Neural cell (in vitro differentiated cells): Measurements from ENCODE around the gene SOX12. TPM values are rescaled to one million over a fixed set of nuclear protein-coding genes. Genes with fewer than 3 reads are reported as not detected.

Experiments
- H2AFZ ChIP-seq: fragments of 200-600, 300-800 bp; sonication (generic), shearing (Covaris generic); 2 replicates; pipeline ENCODE4 v1.6.0; 2014; ENCODE audit warnings: low read depth, mild to moderate bottlenecking, antibody characterized with exemption, low read length, moderate library complexity
- H3F3A ChIP-seq: fragments of 200-600 bp; shearing (Covaris generic); 2 replicates; pipeline ENCODE4 v1.6.1; 2016; ENCODE audit warnings: mild to moderate bottlenecking, moderate library complexity, mixed read lengths, antibody characterized with exemption, low read length; ENCODE audit not compliant: insufficient read depth, poor library complexity, severe bottlenecking
- H3K27ac ChIP-seq: fragments of 200-600, 300-800 bp; sonication (generic), shearing (Covaris generic); 2 replicates; pipeline ENCODE4 v1.5.1; 2014; ENCODE audit warnings: mild to moderate bottlenecking, low read length, moderate library complexity
- H3K27me3 ChIP-seq: fragments of 300-800, 200-600 bp; sonication (generic), shearing (Covaris generic); 2 replicates; pipeline ENCODE4 v1.6.0; 2014; ENCODE audit warnings: mild to moderate bottlenecking, low read depth, low read length, moderate library complexity; ENCODE audit not compliant: insufficient read depth
- H3K36me3 ChIP-seq: fragments of 300-800, 200-600 bp; sonication (generic), shearing (Covaris generic); 2 replicates; pipeline ENCODE4 v1.5.1; 2014; ENCODE audit warnings: mild to moderate bottlenecking, antibody characterized with exemption, low read length, moderate library complexity; ENCODE audit not compliant: insufficient read depth
- H3K4me2 ChIP-seq: fragments of 300-800, 200-600 bp; sonication (generic), shearing (Covaris generic); 2 replicates; pipeline ENCODE4 v1.6.0; 2014; ENCODE audit warnings: mild to moderate bottlenecking, low read length
- H3K4me3 ChIP-seq: fragments of 300-800, 200-600 bp; sonication (generic), shearing (Covaris generic); 2 replicates; pipeline ENCODE4 v1.5.1; 2014; ENCODE audit warnings: mild to moderate bottlenecking, low read length, moderate library complexity
- H3K79me2 ChIP-seq: fragments of 200-600 bp; shearing (Covaris generic); replicated peaks from 2 replicates; pipeline ENCODE4 v1.6.0; 2014; ENCODE audit warnings: mild to moderate bottlenecking, low read length, moderate library complexity; ENCODE audit not compliant: insufficient read depth
- H3K9ac ChIP-seq: fragments of 300-800, 200-600 bp; sonication (generic), shearing (Covaris generic); 2 replicates; pipeline ENCODE4 v1.6.1; 2016; ENCODE audit warnings: mild to moderate bottlenecking, low read length, mixed read lengths
- H3K9me2 ChIP-seq: fragments of 200-600 bp; shearing (Covaris generic); 2 replicates; pipeline ENCODE4 v1.6.1; 2016; ENCODE audit warnings: mild to moderate bottlenecking, low read length, mixed read lengths; ENCODE audit not compliant: insufficient read depth
- H3K9me3 ChIP-seq: fragments of 200-600, 300-800 bp; sonication (generic), shearing (Covaris generic); 2 replicates; pipeline ENCODE4 v1.6.1; 2016; ENCODE audit warnings: mild to moderate bottlenecking, mixed run types, low read length, moderate library complexity, mixed read lengths
- H4K20me1 ChIP-seq: fragments of 200-600 bp; shearing (Covaris generic); 2 replicates; pipeline ENCODE4 v1.6.1; 2016; ENCODE audit warnings: mild to moderate bottlenecking, mixed run types; ENCODE audit not compliant: insufficient read depth
- CTCF ChIP-seq: fragments of 450-650 bp; IDR thresholded peaks from 2 replicates; pipeline ENCODE4 v1.5.1; 2014; ENCODE audit warnings: antibody characterized with exemption, mild to moderate bottlenecking, moderate library complexity; ENCODE audit not compliant: poor library complexity, severe bottlenecking
- EP300 ChIP-seq: fragments of 450-650 bp; conservative IDR thresholded peaks from 2 replicates; pipeline ENCODE4 v1.6.1; 2014; ENCODE audit warnings: antibody characterized with exemption, mild to moderate bottlenecking, moderate library complexity; ENCODE audit not compliant: poor library complexity, severe bottlenecking
- EZH2 ChIP-seq: fragments of 200-600, 300-800 bp; shearing (Covaris generic), sonication (generic); IDR thresholded peaks from 2 replicates; pipeline ENCODE4 v1.6.1; 2014; ENCODE audit warnings: antibody characterized with exemption, low read length, borderline replicate concordance, mild to moderate bottlenecking; ENCODE audit not compliant: insufficient read depth, poor library complexity, severe bottlenecking
- MXI1 ChIP-seq: fragments of 450-650 bp; conservative IDR thresholded peaks from 2 replicates; pipeline ENCODE4 v1.6.1; 2014; ENCODE audit warnings: antibody characterized with exemption, mild to moderate bottlenecking; ENCODE audit not compliant: poor library complexity, severe bottlenecking
- POLR2AphosphoS5 ChIP-seq: IDR thresholded peaks from 2 replicates; pipeline ENCODE4 v1.6.1; 2012
- RAD21 ChIP-seq: fragments of 450-650 bp; conservative IDR thresholded peaks from 2 replicates; pipeline ENCODE4 v1.6.1; 2014; ENCODE audit warnings: antibody characterized with exemption, mild to moderate bottlenecking, moderate library complexity
- SMC3 ChIP-seq: fragments of 450-650 bp; conservative IDR thresholded peaks from 2 replicates; pipeline ENCODE4 v1.6.1; 2014; ENCODE audit warnings: antibody characterized with exemption, mild to moderate bottlenecking, moderate library complexity; ENCODE audit not compliant: poor library complexity
- TAF1 ChIP-seq: IDR thresholded peaks from 2 replicates; pipeline ENCODE4 v1.6.1; 2012; ENCODE audit warnings: low read depth
- polyA plus RNA-seq: library from polyadenylated mRNA; depleted of rRNA; stranded (reverse); fragments of >200 nt; gene quantifications from 2 replicates; pipeline ENCODE4 v1.2.3, GENCODE V29; 2014
- TF ChIP-seq, protein P1 (sequence below): IDR thresholded peaks from 2 replicates; pipeline ENCODE4 v1.6.1; 2012; ENCODE audit warnings: borderline replicate concordance

Gene SOX12
- polyA plus RNA-seq, 1 donor from 2014 or later, result 6.8 TPM

GRCh38 chr20:368915-369314, 43.6 kb downstream of the SOX12 start:
- Histone ChIP-seq H3K9ac (no peak overlapping the region), H3K36me3 (no peaks in the 10 kb centered on the region), H4K20me1 (no peaks in the 10 kb centered on the region), H3K27ac (no peak overlapping the region), H3K9me2 (no peaks in the 10 kb centered on the region), H3K79me2 (no peaks in the 10 kb centered on the region), H3F3A (no peaks in the 10 kb centered on the region), H3K9me3 (no peaks in the 10 kb centered on the region), H3K4me3 (no peak overlapping the region), H2AFZ (no peak overlapping the region), H3K27me3 (no peaks in the 10 kb centered on the region), H3K4me2 (no peak overlapping the region)
- TF ChIP-seq POLR2AphosphoS5 (no peak), RAD21 (no peak), TAF1 (no peak), EZH2 (no peak), SMC3 (no peak), CTCF (no peak), EP300 (no peak), MXI1 (no peak)
- TF ChIP-seq, protein P1, sequence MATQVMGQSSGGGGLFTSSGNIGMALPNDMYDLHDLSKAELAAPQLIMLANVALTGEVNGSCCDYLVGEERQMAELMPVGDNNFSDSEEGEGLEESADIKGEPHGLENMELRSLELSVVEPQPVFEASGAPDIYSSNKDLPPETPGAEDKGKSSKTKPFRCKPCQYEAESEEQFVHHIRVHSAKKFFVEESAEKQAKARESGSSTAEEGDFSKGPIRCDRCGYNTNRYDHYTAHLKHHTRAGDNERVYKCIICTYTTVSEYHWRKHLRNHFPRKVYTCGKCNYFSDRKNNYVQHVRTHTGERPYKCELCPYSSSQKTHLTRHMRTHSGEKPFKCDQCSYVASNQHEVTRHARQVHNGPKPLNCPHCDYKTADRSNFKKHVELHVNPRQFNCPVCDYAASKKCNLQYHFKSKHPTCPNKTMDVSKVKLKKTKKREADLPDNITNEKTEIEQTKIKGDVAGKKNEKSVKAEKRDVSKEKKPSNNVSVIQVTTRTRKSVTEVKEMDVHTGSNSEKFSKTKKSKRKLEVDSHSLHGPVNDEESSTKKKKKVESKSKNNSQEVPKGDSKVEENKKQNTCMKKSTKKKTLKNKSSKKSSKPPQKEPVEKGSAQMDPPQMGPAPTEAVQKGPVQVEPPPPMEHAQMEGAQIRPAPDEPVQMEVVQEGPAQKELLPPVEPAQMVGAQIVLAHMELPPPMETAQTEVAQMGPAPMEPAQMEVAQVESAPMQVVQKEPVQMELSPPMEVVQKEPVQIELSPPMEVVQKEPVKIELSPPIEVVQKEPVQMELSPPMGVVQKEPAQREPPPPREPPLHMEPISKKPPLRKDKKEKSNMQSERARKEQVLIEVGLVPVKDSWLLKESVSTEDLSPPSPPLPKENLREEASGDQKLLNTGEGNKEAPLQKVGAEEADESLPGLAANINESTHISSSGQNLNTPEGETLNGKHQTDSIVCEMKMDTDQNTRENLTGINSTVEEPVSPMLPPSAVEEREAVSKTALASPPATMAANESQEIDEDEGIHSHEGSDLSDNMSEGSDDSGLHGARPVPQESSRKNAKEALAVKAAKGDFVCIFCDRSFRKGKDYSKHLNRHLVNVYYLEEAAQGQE, result no peak

DNA sequence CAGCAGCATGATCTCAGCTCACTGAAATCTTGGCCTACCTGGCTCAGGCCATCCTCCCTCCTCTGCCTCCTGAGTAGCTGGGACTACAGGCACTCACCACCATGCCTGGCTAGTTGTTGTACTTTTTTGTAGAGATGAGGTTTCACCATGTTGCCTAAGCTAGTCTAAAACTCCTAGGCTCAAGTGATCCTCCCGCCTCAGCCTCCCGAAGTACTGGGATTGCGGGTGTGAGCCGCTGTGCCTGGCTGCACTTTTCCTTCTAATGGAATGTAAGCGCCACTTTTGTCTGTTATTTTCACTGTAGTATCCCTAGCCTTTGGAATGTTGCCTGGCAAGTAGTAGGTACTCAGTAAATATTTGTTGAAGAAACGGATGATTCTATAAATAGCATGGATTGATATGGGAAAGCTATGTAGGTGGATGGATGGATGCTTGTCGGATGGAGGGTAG, 44.8 kb downstream of the SOX12 start:
- Histone ChIP-seq H3K9ac (no peak overlapping the region), H3K4me3 (no peak overlapping the region), H3K4me2 (no peak overlapping the region), H3K9me3 (no peaks in the 10 kb centered on the region), H3K27me3 (no peaks in the 10 kb centered on the region), H3K27ac (no peak overlapping the region), H3K79me2 (no peaks in the 10 kb centered on the region), H3F3A (no peaks in the 10 kb centered on the region), H4K20me1 (no peaks in the 10 kb centered on the region), H3K36me3 (no peaks in the 10 kb centered on the region), H3K9me2 (no peaks in the 10 kb centered on the region), H2AFZ (no peak overlapping the region)
- TF ChIP-seq TAF1 (no peak), RAD21 (no peak), CTCF (no peak), POLR2AphosphoS5 (no peak), MXI1 (no peak), SMC3 (no peak), EZH2 (no peak), EP300 (no peak)
- TF ChIP-seq, protein P1, result no peak
